Epithelial cell of proximal tubule (primary cell): Measurements from ENCODE around the gene ANXA3. TPM values are rescaled to one million over a fixed set of nuclear protein-coding genes. Genes with fewer than 3 reads are reported as not detected.
"Not testable (repeated sequence)": the region's sequence is repeated elsewhere in the genome, so short reads cannot be mapped to it uniquely, and the experiment has no call there.

Experiments used
- DNase-seq: peaks from one replicate; pipeline ENCODE4 v3.0.0-alpha.2; 2011; ENCODE audit warnings: low read depth
- H3K4me3 ChIP-seq: 2 replicates; pipeline ENCODE4 v1.5.1; 2011; ENCODE audit warnings: low read depth, mild to moderate bottlenecking, low read length
- CTCF ChIP-seq: conservative IDR thresholded peaks from 2 replicates; pipeline ENCODE4 v1.5.1; 2012; ENCODE audit warnings: low read depth, mild to moderate bottlenecking, low read length
- total RNA-seq: library from RNA; depleted of rRNA; stranded (reverse); fragments of >200 nt; gene quantifications from 2 replicates; pipeline ENCODE4 v1.2.3, GENCODE V29; 2015

Gene ANXA3
- total RNA-seq, 1 donor from 2014 or later: 354 TPM

- TF ChIP-seq CTCF: no peak
- DNase-seq: no peak
- no peak overlapping the region for H3K4me3 ChIP-seq
These were observed 39.8 kb downstream of the ANXA3 start for GRCh38 chr4:78591404-78591803.

- peak; percentile 52 for TF ChIP-seq CTCF
- no peak for DNase-seq
- no peak overlapping the region for H3K4me3 ChIP-seq
These were observed 40.7 kb downstream of the ANXA3 start for GRCh38 chr4:78592088-78592783.

GRCh38 chr4:78596111-78596742 lies 44.7 kb downstream of the ANXA3 start:
- no peak for DNase-seq
- TF ChIP-seq CTCF: no peak
- no peak overlapping the region for H3K4me3 ChIP-seq

GRCh38 chr4:78598431-78598830 lies 46.9 kb downstream of the ANXA3 start:
- not testable (repeated sequence) for DNase-seq, H3K4me3 ChIP-seq

GRCh38 chr4:78599147-78599546 lies 47.6 kb downstream of the ANXA3 start:
- H3K4me3 ChIP-seq: no peak overlapping the region
- TF ChIP-seq CTCF: no peak
- no peak for DNase-seq

- DNase-seq: no peak
These were observed 48.4 kb downstream of the ANXA3 start for GRCh38 chr4:78599931-78600375.

GRCh38 chr4:78601013-78601412 lies 49.4 kb downstream of the ANXA3 start:
- DNase-seq: no peak
- no peak for TF ChIP-seq CTCF

More at GRCh38 chr4:78599931-78600375, 48.4 kb downstream of the ANXA3 start:
- TF ChIP-seq CTCF: no peak
- H3K4me3 ChIP-seq: no peak overlapping the region

More at GRCh38 chr4:78601013-78601412, 49.4 kb downstream of the ANXA3 start:
- no peak overlapping the region for H3K4me3 ChIP-seq
